HG03064 (cell line): ENCODE measurements around the gene DCTD.
"Not testable (repeated sequence)": the region's sequence is repeated elsewhere in the genome, so short reads cannot be mapped to it uniquely, and the experiment has no call there.

Source experiments
- ATAC-seq: cut with Tn5 transposase; IDR thresholded peaks from one replicate; pipeline ENCODE4 v1.9.1; 2021; ENCODE audit warnings: low read depth; ENCODE audit not compliant: unreplicated experiment

Gene DCTD

DNA sequence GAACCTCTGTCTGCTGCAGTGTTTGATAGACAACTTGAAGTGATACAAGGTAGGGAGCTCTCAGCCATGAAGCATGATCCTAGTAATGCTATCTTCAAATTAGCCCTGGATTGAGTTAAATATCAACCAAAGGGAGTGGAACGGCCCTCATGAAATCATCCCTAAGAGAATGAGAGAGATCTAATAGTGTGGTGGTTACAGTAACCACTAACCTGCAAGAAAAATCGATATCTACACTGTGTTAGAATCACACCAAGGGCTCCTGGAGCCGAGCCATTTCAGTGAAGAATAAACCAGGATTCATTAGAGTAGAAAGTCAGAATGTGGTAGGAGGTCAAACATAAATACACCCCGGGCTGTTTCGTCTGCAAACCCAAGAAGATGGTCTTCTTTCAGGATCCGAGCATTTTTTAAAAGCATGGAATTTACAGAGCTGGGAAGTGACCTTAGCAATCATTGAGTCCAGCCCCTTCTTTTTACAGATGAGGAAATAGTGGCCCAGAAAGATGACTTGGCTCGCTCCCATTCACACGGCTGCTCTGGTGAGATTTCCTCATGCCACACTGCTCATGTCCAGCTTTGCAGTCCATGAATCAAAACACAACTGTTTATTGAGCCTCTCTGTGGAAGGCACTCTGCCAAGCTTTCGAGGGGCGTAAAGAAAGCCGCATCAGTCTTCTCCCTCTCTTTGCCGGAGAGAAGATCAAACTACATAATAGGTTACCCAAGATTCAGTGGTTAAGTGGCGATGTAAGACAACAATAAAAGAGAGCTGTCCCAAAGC is 5.5 kb upstream of the DCTD start:
- ATAC-seq, result no peak

DNA sequence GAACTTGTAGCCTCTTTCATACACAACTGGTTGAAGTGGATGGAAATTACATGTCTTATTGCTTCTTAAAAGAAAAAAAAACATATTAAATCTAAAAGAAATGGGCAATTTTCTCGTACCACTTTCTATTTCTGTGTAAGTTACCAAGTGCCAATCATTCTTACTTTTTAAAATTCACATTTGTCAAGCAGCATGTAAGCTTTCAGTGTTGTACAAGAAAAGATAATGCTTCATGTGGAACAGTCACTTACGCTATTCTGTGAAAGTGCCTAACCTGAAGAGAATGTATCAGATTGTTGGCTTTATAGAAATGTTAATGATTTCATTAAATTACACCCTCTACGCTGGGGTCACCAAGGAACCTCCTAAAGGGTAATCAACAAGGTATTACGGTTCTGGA is 4.4 kb upstream of the DCTD start:
- ATAC-seq, result no peak

DNA sequence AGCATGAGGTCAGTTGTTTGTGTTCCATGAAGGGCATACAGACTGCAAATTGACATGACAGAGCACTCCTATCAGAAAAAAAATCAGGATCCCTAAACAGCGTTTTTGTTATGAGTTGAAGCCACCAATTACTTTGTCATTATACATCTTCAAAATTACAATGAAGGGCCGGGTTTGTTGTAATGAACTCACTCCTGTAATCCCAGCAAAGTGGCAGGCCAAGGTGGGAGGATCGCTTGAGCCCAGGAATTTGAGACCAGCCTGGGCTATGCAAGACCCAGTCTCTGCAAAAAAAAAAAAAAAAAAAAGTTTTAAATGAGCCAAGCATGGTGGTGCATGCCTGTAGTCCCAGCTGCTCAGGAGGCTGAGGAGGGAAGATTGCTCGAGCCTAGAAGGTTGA is 3.5 kb upstream of the DCTD start:
- no peak for ATAC-seq

DNA sequence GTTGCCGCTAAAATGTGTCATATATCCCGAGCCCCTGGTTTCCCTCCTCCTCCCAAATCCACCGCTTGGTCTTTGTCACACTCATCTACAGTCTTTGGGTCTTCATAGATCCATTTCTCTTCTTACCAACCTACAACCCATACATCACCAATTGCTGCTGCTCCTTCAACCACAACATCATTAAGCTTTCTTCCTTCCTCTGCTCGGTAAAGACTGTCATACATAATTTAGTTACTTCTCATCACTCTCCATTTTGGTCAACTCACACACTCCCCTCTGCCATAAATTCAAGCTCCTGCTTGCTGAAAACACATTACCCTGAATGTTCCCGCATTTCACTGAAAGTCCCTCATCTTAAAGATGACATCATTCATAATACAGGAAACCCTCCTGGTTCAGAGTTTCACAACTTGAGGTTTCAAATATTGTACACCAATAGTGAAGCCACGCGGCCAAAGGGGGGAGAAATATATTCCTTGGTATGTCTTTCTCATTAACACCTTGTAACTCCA is 1.7 kb upstream of the DCTD start:
- peak; percentile 28 for ATAC-seq

DNA sequence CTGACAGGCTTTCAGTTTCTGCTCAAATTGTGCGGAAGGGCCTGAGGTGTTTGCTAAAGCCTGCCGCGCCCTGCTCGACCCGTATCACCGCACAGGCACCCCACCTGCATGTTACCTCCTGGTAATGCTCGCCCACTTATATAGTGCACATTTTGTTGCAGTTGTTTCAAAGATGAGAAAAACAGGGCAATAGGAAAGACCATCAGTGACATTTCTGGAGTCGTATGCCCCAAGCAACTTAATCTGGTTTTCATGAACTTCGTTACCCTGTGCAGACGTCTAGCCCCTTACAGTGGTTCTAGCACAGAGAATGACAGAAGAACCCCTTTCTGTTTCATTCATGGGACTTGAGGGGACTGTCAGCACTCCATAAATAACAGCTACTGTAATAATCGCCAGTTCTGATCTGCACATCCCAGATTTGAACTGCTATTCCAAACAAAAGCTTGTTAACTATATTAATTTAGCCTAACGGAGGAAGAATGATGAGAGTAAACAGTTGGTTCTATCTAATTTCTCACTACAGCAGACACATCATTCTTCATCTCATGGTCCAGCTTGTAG is 940 bp upstream of the DCTD start:
- peak; percentile 6 for ATAC-seq

DNA sequence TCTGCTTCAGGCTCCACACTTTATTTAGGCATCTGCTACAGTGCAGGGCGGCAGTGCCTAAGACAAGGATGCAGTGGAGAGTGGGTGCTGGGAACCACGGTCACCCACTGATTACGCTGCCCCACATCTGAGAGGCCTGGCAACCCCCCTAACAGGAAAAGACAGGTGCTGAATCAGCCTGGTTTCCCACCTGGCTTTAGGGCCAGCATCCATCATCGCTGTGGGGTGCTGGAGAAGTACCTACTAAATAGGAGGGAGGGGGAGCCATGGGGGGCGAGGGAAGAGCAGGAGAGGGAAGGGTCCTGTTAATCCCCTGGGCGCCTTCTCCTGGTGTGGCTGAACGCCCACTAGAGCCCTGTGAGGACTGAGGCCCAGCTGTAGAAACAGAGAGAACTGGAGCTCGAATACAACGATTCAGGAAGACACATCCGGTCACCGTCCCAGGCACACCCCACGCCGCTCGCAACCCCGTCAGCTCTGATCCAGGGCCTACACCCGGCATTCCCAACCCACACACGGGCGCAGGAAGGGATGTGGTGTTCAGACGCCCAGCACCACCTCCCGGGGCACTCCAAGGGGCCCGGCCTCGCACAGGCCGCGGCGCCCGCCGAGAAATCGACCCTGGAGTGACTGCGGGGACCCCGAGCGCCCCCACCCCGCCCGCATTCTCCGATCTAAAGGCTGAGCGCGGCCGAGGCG is 554 bp downstream of the DCTD start:
- ATAC-seq, result peak; percentile 32

DNA sequence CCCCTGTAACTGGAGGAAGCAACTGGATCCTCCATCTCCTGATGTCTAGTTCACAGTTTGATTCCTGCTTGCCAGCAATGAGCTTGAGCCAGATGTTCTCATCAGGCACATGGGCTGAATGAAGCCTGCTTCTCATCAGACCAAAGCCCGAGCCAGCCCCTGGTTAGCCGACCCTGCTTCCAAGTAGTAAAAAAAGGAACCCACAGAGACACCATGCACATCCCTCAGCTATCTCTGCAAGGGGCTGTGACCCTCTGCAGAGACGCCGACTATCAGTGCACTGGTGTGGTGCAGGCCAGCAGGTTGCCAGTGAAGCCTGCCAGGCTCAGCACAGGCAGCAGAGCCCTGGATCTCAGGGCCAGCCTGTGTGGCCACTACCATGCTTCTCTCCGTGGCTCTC is 2.8 kb downstream of the DCTD start:
- no peak for ATAC-seq

DNA sequence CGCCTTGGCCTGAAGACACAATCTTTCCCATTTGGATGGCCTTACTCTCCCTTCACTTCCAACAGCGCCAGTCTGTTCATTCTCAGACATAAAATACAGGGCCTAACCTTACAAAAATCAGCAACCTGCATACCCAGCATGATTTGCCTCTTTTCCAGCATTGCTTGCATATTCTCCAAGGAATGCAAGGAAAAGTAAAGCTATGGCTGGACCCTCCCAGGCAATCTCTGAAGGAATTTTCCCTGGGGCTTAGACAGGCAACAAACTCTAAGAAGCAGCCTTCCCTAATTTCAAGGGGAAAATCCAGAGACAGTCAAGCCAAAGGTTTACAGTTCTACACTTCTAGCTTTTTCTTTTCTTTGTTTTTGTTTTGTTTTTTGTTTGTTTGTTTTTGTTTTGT is 3.6 kb downstream of the DCTD start:
- ATAC-seq, result no peak

DNA sequence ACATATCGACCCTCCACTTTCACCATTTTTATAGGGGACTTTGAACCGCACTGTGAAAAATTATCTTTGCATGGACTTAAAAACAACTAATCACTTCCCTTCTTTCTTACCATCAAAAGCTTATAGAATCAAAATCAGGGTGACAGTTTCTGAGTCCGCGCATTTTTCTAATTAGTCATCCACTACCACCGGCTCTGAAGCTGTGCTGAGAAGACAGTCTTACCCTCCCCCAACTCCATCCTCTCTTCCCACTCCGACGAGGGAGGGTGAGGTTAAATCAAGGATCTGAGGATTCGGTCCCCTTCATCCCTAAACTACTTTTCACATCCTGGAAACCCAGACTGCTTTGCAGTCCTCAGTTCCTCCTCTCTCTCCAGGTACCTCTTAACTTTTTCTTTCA is 4.2 kb downstream of the DCTD start:
- ATAC-seq, result no peak

DNA sequence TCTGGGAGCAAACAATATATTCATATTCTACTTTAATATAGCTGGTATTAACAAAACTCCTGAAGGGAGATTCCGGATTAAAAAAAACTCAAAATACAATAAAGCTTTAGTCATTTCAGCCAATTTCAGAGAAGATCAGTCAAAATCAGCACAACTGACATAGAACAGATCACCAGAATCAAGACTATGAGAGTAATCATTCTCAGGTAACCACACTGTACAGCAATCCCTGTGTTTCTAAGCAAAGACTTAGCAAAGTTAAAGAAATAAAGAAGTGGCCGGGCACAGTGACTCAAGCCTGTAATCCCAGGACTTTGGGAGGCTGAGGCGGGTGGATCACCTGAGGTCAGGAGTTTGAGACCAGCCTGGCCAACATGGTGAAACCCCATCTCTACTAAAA is 9.1 kb downstream of the DCTD start:
- ATAC-seq, result no peak

DNA sequence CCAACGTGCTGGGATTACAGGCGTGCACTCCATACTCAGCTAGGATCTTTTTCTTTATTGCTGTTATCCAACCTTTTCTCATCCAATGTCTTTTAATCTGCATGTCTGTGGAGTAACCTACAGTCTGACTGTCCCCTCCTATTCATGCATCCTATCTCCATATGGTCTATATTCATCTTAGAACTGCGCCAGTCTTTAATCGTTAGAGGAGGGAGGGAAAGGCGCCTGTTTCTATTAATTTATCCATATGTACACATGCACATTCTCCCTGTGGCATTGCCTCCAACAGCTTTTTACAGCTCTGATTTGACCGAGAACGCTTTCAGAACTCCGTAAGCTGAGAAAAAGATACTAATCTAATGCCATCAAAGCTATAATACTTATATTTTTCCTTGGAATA is 9.8 kb downstream of the DCTD start:
- ATAC-seq, result no peak

DNA sequence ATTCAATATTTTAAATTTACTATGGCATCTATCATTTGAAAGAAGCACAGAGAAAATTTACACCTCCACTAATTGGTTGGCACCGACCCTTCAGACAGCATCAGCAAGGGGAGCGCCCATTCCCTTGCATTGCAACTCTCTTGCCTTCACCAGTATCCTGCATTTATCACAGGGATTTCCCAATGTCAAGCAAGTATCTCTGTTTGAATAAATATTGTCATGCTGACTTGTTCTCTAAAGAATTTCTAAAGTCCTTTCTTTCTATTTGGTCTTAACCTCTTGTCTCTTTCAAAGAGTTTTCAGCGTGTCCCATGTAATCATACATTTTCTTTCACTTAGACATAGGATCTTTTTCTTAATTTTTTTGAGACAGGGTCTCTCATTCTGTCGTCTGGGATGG is 10.4 kb downstream of the DCTD start:
- ATAC-seq, result no peak

DNA sequence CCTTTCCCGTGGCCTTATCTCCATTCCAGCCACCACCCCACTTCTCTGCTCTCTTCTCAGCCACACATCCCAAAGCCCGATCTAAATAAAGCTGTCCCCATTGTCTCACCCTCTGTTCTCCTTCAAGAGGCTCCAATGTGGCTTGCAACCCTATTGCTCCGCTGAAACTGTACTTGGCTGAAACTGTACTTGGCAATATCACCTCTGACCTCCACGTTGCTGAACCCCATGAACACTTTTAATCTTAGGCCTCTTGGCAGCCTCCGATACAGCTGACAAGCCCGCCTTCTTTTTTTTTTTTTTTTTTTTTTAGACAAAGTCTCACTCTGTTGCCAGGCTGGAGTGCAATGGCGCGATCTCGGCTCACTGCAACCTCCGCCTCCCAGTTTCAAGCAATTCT is 12.1 kb downstream of the DCTD start:
- ATAC-seq, result no peak

DNA sequence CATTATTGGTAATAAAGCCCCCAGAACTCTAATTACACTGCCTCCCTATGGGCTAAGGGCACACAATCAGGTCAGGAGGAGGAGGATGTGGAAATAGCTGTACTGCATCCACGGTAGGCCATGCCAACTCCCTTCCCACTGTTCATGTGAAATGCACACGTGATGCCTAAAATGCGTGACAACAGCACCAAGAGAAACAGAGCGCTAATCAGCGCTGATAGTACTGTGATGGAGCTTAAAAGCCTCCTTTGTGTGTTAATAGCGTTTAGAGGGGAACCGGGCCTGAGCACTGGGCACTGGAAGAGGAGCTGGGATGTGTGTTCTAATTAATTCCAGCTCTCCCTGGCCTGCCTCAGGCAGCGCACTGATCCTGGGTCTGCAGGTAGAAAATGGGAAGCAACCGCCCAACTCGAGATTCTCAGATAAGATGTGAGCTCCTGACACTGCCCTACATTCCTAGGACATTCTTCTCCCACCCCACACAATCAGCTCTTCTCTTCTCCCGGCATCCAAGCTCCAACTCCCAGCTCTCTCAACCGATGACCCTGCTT is 12.9 kb downstream of the DCTD start:
- no peak for ATAC-seq

DNA sequence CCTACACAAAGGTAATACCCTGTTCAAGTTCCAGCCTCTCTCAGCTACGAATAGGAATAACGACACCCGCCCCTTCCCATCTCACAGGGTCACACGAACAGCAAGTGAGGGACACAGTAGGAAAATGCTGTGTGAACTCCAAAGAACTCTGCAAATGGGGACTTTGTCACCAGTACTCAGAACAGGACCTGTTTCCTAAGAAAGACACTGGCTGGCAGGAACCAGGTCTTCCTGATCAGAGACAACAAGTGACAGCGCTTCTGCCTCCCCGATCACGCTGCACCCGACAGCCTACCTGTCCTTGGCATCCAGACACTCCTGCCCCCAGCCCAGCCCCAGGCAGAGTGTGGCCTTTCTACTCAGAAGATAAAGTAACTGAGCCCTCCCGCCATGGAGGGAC is 14.2 kb downstream of the DCTD start:
- ATAC-seq, result no peak

DNA sequence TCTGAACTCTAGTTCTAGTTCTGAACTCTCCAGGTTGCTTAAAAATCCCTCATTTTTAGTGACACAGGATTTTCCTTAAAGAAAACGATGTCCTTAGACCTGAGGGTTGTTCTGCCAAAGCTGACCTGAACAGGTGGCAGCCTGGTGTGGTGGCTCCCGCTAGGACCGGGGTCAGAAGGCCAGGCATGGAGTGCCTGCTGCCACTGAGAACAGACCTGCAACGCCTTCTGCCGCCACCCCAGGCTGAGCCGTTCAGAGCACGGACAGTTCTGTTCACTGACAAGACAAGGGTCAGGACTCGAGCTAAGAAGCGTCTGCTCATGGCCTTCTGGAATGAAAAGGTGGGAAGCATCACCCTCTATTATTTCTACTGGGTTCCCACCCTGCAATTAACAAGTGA is 15.8 kb downstream of the DCTD start:
- no peak for ATAC-seq

DNA sequence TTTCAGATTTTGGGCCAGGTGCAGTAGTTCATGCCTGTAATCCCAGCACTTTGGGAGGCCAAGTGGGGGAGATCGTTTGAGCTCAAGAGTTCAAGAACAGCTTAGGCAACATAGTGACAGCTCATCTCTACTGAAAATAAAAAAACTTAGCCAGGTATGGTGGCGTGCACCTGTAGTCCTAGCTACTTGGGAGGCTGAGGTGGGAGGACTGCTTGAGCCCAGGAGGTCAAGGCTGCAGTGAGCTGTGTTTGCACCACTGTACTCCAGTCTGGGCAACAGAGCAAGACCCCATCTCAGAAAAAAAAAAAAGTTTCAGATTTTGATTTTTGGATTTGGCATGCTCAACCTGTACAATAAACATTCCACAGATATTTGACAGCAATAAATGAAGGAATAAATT is 17.2 kb downstream of the DCTD start:
- not testable (repeated sequence) for ATAC-seq

DNA sequence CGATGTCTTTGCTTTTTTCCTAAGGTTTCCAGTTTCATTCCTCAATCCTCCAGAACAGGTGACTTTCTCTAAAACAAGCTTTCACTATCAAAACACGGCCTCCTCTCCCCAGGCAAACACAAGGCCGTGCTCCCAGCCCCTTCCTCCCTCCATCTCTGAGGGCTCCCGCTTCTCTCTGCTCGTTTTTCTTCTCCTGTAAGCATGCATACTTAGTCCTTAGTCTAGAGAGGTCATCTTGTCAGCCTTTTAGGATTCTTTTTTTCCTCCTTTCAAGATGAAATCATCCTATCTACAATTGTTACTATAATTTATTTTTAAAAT is 18.7 kb downstream of the DCTD start:
- no peak for ATAC-seq

DNA sequence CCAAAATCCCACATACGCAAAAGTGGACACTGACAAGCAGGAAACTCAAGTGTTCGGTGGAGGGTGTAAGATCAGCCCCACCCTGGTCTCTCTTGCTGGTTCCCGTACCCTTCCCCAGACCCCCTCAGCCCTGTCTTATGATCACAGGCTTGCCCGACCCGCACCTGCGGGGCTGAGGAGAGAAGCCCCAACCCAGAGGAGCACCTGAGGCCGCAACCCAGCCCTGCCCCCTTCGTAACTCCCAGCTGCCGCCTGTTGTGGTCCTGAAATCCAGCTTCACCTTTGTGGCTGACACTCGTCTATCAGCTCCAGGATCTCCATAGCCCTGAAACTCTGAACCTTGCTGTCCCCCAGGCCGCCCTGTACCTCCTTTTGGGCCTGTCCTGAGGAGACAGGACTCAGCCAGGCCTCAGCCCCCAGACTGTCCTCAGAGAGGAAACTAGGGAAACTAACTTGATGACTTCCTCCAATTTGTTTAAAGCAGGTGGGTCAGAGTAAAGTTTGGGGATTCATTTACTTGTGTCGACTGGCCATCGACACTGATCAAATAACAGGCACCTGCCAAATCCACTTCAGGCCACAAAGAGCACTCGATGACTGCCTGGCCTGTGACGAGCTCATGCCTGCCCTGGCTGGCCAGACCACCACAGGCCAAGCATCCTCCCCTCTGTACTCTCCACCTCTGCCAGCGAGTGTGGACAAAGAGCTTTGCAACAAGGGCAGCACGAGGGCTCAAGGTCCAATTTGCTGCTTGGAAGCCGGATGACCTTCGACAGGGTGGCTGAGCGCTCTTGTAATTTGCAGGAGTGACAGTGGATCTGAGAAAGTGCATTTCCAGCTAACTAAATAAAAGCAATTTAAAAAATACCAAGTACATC is 19.3 kb downstream of the DCTD start:
- ATAC-seq, result no peak

DNA sequence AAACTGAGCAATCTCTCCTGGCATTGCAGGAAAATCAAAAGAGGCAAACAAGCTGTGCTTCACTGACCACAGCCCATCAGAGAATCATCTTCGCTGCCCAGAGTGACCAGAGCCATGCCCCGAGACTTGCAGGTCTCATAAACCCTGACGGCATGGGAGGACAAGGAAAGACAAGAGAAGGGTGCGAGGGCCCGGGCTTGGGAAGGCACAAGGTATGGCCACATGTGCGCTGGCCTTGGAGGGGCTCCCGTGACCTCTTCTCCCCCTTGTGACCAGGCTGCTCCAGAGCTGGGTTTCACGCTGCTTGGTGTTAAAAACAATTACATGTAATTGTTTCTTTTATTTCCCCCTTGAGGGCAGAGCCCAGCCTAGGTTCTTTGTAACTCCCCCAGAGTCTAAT is 20.8 kb downstream of the DCTD start:
- no peak for ATAC-seq

DNA sequence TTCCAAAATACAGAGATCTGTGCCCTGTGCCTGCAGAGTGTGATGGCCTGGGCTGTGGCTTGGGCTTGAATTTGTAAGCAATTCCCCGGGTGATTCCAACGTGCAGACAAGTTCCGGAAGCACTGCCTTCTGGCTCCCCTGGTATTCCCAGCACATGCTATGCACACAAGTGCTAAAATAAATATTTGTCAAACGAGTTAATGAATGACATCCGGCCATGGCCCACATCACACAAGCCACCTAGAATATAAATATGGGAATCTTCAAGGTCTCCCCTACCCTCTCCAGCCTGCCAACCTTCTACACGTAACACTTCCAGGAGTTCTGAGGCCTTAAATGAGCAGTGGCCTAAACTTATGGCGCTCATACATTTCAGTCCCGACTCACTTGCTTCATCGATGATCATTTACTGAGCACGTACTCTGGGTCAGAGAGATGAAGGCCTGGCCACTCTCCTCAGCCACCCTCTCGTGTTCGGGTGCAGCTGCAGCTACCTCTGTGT is 21.3 kb downstream of the DCTD start:
- ATAC-seq, result no peak
